ENCODE results near the gene KIAA1671.

KIAA1671 gene

GRCh38 chr22:25023879-25024278 is 71.4 kb downstream of the KIAA1671 start:
- H3K27ac Mint-ChIP-seq, result no peak overlapping the region
- H3K4me3 Mint-ChIP-seq, result no peak overlapping the region
- peaks cover 22% of the 10 kb centered on the region for H3K4me1 Mint-ChIP-seq (ENCODE audit: low read depth)
- DNase-seq (ENCODE audit: low spot score), result no peak
- H3K27me3 Mint-ChIP-seq (ENCODE audit: low read depth), result peaks cover 11% of the 10 kb centered on the region
- no peaks in the 10 kb centered on the region for H3K9me3 Mint-ChIP-seq
- no peaks in the 10 kb centered on the region for H3K36me3 Mint-ChIP-seq (ENCODE audit: low read depth)

GRCh38 chr22:25024895-25025294 is 72.4 kb downstream of the KIAA1671 start:
- Mint-ChIP-seq H3K4me1 (ENCODE audit: low read depth) (peaks cover 22% of the 10 kb centered on the region), H3K36me3 (ENCODE audit: low read depth) (no peaks in the 10 kb centered on the region), H3K9me3 (no peaks in the 10 kb centered on the region), H3K27me3 (ENCODE audit: low read depth) (peaks cover 3% of the 10 kb centered on the region), H3K27ac (no peak overlapping the region), H3K4me3 (no peak overlapping the region)
- no peak for DNase-seq (ENCODE audit: low spot score)

GRCh38 chr22:25025491-25026400 is 73.2 kb downstream of the KIAA1671 start:
- Mint-ChIP-seq H3K27me3 (ENCODE audit: low read depth) (peaks cover 3% of the 10 kb centered on the region), H3K36me3 (ENCODE audit: low read depth) (no peaks in the 10 kb centered on the region), H3K9me3 (no peaks in the 10 kb centered on the region), H3K27ac (peak overlapping the region; percentile 75), H3K4me3 (peak overlapping the region; percentile 57), H3K4me1 (ENCODE audit: low read depth) (peaks cover 22% of the 10 kb centered on the region)
- peak; percentile 9 for DNase-seq (ENCODE audit: low spot score)

- Mint-ChIP-seq H3K27ac (peak overlapping the region; percentile 53), H3K4me3 (peak overlapping the region; percentile 10), H3K4me1 (ENCODE audit: low read depth) (peaks cover 22% of the 10 kb centered on the region), H3K36me3 (ENCODE audit: low read depth) (no peaks in the 10 kb centered on the region), H3K27me3 (ENCODE audit: low read depth) (no peaks in the 10 kb centered on the region), H3K9me3 (no peaks in the 10 kb centered on the region)
- DNase-seq (ENCODE audit: low spot score), result no peak
Observed at GRCh38 chr22:25027043-25027906, 74.8 kb downstream of the KIAA1671 start.

DNA sequence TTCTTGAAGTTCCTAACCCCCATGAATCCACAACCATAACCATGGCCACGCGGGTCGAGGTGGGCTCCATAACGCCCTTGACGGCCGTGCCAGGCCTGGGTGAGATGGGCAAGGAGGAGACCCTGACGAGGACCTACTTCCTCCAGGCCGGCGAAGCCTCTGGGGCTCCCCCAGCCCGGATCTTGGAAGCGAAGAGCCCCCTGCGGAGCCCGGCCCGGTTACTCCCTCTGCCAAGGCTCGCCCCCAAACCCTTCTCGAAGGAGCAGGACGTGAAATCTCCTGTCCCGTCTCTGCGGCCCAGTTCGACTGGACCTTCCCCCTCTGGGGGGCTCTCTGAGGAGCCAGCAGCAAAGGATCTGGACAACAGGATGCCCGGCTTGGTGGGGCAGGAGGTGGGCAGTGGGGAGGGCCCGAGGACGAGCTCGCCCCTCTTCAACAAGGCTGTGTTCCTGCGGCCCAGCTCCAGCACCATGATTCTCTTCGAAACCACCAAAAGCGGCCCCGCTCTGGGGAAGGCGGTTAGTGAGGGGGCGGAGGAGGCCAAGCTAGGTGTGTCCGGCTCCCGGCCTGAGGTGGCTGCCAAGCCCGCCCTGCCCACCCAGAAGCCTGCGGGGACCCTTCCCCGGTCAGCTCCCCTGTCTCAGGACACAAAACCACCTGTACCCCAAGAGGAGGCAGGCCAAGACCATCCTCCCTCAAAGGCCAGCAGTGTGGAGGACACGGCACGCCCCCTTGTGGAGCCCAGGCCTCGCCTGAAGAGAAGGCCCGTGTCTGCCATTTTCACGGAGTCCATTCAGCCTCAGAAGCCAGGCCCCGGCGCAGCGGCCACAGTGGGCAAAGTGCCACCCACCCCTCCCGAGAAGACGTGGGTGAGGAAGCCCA is 75.7 kb downstream of the KIAA1671 start:
- no peaks in the 10 kb centered on the region for H3K36me3 Mint-ChIP-seq (ENCODE audit: low read depth)
- H3K4me1 Mint-ChIP-seq (ENCODE audit: low read depth), result peaks cover 22% of the 10 kb centered on the region
- peak; percentile 17 for DNase-seq (ENCODE audit: low spot score)
- no peak overlapping the region for H3K27ac Mint-ChIP-seq
- no peaks in the 10 kb centered on the region for H3K27me3 Mint-ChIP-seq (ENCODE audit: low read depth)
- H3K4me3 Mint-ChIP-seq, result no peak overlapping the region
- no peaks in the 10 kb centered on the region for H3K9me3 Mint-ChIP-seq

DNA sequence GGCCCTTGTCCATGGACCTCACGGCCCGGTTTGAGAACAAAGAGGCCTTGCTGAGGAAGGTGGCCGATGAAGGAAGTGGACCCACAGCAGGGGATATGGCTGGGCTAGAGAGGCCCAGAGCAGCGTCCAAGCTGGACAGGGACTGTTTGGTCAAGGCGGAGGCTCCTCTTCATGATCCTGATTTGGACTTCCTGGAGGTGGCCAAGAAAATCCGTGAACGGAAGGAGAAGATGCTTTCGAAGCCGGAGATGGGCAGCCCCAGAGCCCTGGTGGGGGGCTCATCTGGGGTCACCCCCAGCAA is 76.3 kb downstream of the KIAA1671 start:
- Mint-ChIP-seq H3K27me3 (ENCODE audit: low read depth) (no peaks in the 10 kb centered on the region), H3K27ac (no peak overlapping the region), H3K36me3 (ENCODE audit: low read depth) (no peaks in the 10 kb centered on the region), H3K4me1 (ENCODE audit: low read depth) (peaks cover 22% of the 10 kb centered on the region), H3K9me3 (no peaks in the 10 kb centered on the region), H3K4me3 (no peak overlapping the region)
- DNase-seq (ENCODE audit: low spot score), result no peak

DNA sequence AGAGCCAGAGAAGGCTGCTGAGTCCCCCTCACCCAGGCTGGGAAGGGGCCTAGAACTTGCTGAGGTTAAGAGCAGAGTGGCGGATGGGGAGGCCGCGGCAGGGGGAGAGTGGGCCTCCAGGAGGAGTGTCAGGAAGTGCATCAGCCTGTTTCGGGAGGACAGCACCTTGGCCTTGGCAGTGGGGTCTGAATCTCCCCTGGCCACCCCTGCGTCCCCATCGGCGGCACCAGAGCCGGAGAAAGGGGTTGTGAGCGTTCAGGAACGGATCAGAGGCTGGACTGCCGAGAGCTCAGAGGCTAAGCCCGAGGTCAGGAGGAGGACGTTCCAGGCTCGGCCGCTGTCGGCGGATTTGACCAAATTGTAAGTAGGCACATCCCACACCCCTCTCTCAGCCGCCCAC is 76.7 kb downstream of the KIAA1671 start:
- Mint-ChIP-seq H3K4me1 (ENCODE audit: low read depth) (peaks cover 21% of the 10 kb centered on the region), H3K9me3 (no peaks in the 10 kb centered on the region), H3K36me3 (ENCODE audit: low read depth) (no peaks in the 10 kb centered on the region), H3K27ac (no peak overlapping the region), H3K27me3 (ENCODE audit: low read depth) (no peaks in the 10 kb centered on the region), H3K4me3 (no peak overlapping the region)
- DNase-seq (ENCODE audit: low spot score), result no peak

GRCh38 chr22:25030636-25031035 is 78.1 kb downstream of the KIAA1671 start:
- Mint-ChIP-seq H3K27me3 (ENCODE audit: low read depth) (peaks cover 2% of the 10 kb centered on the region), H3K36me3 (ENCODE audit: low read depth) (no peaks in the 10 kb centered on the region), H3K4me1 (ENCODE audit: low read depth) (peaks cover 18% of the 10 kb centered on the region), H3K27ac (no peak overlapping the region), H3K4me3 (no peak overlapping the region), H3K9me3 (no peaks in the 10 kb centered on the region)
- DNase-seq (ENCODE audit: low spot score), result no peak

- Mint-ChIP-seq H3K27me3 (ENCODE audit: low read depth) (peaks cover 4% of the 10 kb centered on the region), H3K9me3 (no peaks in the 10 kb centered on the region), H3K4me1 (ENCODE audit: low read depth) (peaks cover 6% of the 10 kb centered on the region)
Observed at GRCh38 chr22:25032066-25032465, 79.5 kb downstream of the KIAA1671 start.

DNA sequence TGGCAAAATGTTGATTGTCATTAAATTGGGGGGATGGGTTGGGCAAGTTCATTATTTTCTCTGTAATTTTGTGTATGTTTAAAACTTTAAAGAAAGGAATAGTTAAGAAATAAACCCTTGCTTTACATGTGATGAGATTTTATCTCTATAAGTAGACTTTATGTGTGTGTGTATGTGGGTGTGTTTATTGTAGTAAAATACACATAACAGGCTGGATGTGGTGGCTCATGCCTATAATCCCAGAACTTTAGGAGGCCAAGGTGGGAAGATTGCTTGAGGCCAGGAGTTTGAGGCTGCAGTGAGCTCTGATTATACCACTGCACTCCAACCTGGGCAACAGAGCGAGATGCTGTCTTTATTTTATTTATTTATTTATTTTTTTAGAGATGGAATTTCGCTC is 83.2 kb downstream of the KIAA1671 start:
- H3K27ac Mint-ChIP-seq, result no peak overlapping the region
- H3K36me3 Mint-ChIP-seq (ENCODE audit: low read depth), result no peaks in the 10 kb centered on the region
- no peak for DNase-seq (ENCODE audit: low spot score)
- H3K4me1 Mint-ChIP-seq (ENCODE audit: low read depth), result no peaks in the 10 kb centered on the region
- H3K4me3 Mint-ChIP-seq, result no peak overlapping the region
- no peaks in the 10 kb centered on the region for H3K9me3 Mint-ChIP-seq
- H3K27me3 Mint-ChIP-seq (ENCODE audit: low read depth), result peaks cover 4% of the 10 kb centered on the region

More at GRCh38 chr22:25032066-25032465, 79.5 kb downstream of the KIAA1671 start:
- Mint-ChIP-seq H3K4me3 (no peak overlapping the region), H3K36me3 (ENCODE audit: low read depth) (no peaks in the 10 kb centered on the region), H3K27ac (no peak overlapping the region)
- no peak for DNase-seq (ENCODE audit: low spot score)

DNA sequence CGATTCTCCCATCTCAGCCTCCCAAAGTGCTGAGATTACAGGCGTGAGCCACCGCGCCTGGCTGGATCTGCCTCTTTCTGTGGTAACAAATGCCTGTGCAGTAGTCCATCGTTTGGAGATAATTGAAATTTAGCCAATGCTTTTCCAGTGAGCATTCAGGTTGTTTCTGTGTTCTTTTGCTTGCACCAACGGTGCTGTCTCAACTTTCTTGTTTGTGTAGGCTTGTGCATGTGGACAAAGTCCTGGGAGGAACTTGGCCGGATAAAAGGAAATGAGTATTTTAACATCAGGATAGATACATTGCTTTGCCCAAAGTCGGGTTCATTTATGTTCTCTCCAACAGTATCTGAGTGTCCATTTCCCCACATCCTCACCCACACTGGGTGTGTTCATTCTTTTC is 85.7 kb downstream of the KIAA1671 start:
- peaks cover 4% of the 10 kb centered on the region for H3K27me3 Mint-ChIP-seq (ENCODE audit: low read depth)
- no peaks in the 10 kb centered on the region for H3K4me1 Mint-ChIP-seq (ENCODE audit: low read depth)
- H3K9me3 Mint-ChIP-seq, result no peaks in the 10 kb centered on the region
- no peaks in the 10 kb centered on the region for H3K36me3 Mint-ChIP-seq (ENCODE audit: low read depth)
- no peak for DNase-seq (ENCODE audit: low spot score)
- no peak overlapping the region for H3K27ac Mint-ChIP-seq
- H3K4me3 Mint-ChIP-seq, result no peak overlapping the region

DNA sequence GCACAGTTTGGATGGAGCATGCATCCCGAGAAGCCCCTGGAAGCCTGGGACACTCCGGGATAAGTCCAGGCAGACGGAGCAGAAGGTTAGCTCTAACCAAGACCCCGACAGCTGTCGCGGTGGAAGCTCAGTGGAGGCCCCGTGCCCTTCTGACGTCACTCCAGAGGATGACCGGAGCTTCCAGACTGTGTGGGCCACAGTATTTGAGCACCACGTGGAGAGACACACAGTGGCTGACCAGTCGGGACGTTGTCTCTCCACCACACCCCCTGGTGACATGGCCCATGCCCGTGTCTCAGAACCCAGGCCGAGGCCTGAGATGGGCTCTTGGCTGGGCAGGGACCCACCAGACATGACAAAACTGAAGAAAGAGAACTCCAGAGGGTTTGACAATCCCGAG is 86.3 kb downstream of the KIAA1671 start:
- peaks cover 4% of the 10 kb centered on the region for H3K27me3 Mint-ChIP-seq (ENCODE audit: low read depth)
- H3K36me3 Mint-ChIP-seq (ENCODE audit: low read depth), result no peaks in the 10 kb centered on the region
- no peaks in the 10 kb centered on the region for H3K4me1 Mint-ChIP-seq (ENCODE audit: low read depth)
- H3K27ac Mint-ChIP-seq, result no peak overlapping the region
- no peak overlapping the region for H3K4me3 Mint-ChIP-seq
- no peak for DNase-seq (ENCODE audit: low spot score)
- no peaks in the 10 kb centered on the region for H3K9me3 Mint-ChIP-seq

GRCh38 chr22:25039255-25039654 is 86.7 kb downstream of the KIAA1671 start:
- H3K27ac Mint-ChIP-seq, result no peak overlapping the region
- DNase-seq (ENCODE audit: low spot score), result no peak
- H3K27me3 Mint-ChIP-seq (ENCODE audit: low read depth), result peaks cover 4% of the 10 kb centered on the region
- no peak overlapping the region for H3K4me3 Mint-ChIP-seq
- H3K36me3 Mint-ChIP-seq (ENCODE audit: low read depth), result no peaks in the 10 kb centered on the region
- no peaks in the 10 kb centered on the region for H3K9me3 Mint-ChIP-seq
- no peaks in the 10 kb centered on the region for H3K4me1 Mint-ChIP-seq (ENCODE audit: low read depth)

Measured in T-helper 2 cell treated with Interferon-gamma antibody and Interleukin-4, amounts not matched to agents 5 μg/mL and 100 μg/mL, for 36 hours (primary cell).